Thoracic aorta (tissue), 2 donors: ENCODE results near the gene AKAP8L. TPM values are rescaled to one million over a fixed set of nuclear protein-coding genes. Genes with fewer than 3 reads are reported as not detected.

Source experiments
- ATAC-seq: fragments of 150-250 bp; one replicate; pipeline ENCODE4 v1.8.0; 2017; ENCODE audit warnings: low read depth; ENCODE audit not compliant: insufficient number of reproducible peaks, low FRiP score
- DNase-seq: peaks from one replicate; pipeline ENCODE4 v3.0.0-alpha.2; 2020; ENCODE audit warnings: low spot score
- H3K27ac ChIP-seq, 2 donors: fragments of 200-600 bp; sonication (generic); 1 replicate in 1 of 2; 2 replicates in 1 of 2; pipeline ENCODE4 v1.5.1; 2016; ENCODE audit warnings: mild to moderate bottlenecking in 2 of 2, moderate library complexity in 2 of 2
- H3K27me3 ChIP-seq: fragments of 200-600 bp; sonication (generic); replicated peaks from 2 replicates; pipeline ENCODE4 v1.6.0; 2016; ENCODE audit warnings: mild to moderate bottlenecking; ENCODE audit not compliant: insufficient read depth
- H3K36me3 ChIP-seq: fragments of 200-600 bp; sonication (generic); one replicate; pipeline ENCODE4 v1.5.1; 2016
- H3K4me1 ChIP-seq, 2 donors: fragments of 200-600 bp; sonication (generic); 1 replicate in 1 of 2; 2 replicates in 1 of 2; pipeline versions ENCODE4 v1.5.1 to v1.6.0; 2016; ENCODE audit warnings: low read depth in 2 of 2, mild to moderate bottlenecking in 1 of 2; ENCODE audit not compliant: control insufficient read depth in 1 of 2
- H3K4me3 ChIP-seq: fragments of 200-600 bp; sonication (generic); 2 replicates; pipeline ENCODE4 v1.5.1; 2016; ENCODE audit warnings: mild to moderate bottlenecking
- H3K9me3 ChIP-seq: fragments of 200-600 bp; sonication (generic); 2 replicates; pipeline ENCODE4 v1.5.1; 2016
- CTCF ChIP-seq: fragments of 200-600 bp; sonication (generic); IDR thresholded peaks from one replicate; pipeline ENCODE4 v1.5.1; 2019; ENCODE audit warnings: antibody characterized with exemption
- total RNA-seq, 2 donors: library from RNA; depleted of rRNA; stranded (reverse); fragments of >200 nt; gene quantifications; one replicate each; pipeline versions ENCODE4 v1.1.0 to v1.2.3, GENCODE V29; 2016

AKAP8L gene
- total RNA-seq, 2 donors from 2014 or later, result 163 to 247 TPM

GRCh38 chr19:15422296-15423075 lies 3.7 kb upstream of the AKAP8L start:
- Histone ChIP-seq H3K27me3 (no peaks in the 10 kb centered on the region), H3K36me3 (peaks cover 49% of the 10 kb centered on the region), H3K9me3 (no peaks in the 10 kb centered on the region), H3K4me1 (peaks cover 5 to 26% of the 10 kb centered on the region in 2 donors), H3K4me3 (no peak overlapping the region), H3K27ac (peak overlapping the region; percentile 53 to 62)
- ATAC-seq, result no peak
- DNase-seq, result no peak
- TF ChIP-seq CTCF, result no peak

GRCh38 chr19:15421721-15422260 lies 3.0 kb upstream of the AKAP8L start:
- Histone ChIP-seq H3K36me3 (peaks cover 42% of the 10 kb centered on the region), H3K27me3 (no peaks in the 10 kb centered on the region), H3K27ac (peak overlapping the region; percentile 53 to 62), H3K9me3 (no peaks in the 10 kb centered on the region), H3K4me3 (no peak overlapping the region), H3K4me1 (peaks cover 11 to 33% of the 10 kb centered on the region in 2 donors)
- TF ChIP-seq CTCF, result no peak
- ATAC-seq, result no peak
- DNase-seq, result no peak

- H3K27ac ChIP-seq, result peak overlapping the region; percentile 53 to 62
- no peak for TF ChIP-seq CTCF
- H3K9me3 ChIP-seq, result no peaks in the 10 kb centered on the region
- ATAC-seq (no peak), DNase-seq (no peak)
- no peaks in the 10 kb centered on the region for H3K27me3 ChIP-seq
- H3K36me3 ChIP-seq, result peaks cover 36% of the 10 kb centered on the region
- no peak overlapping the region for H3K4me3 ChIP-seq
- H3K4me1 ChIP-seq, result peaks cover 13 to 38% of the 10 kb centered on the region in 2 donors
These were observed 2.4 kb upstream of the AKAP8L start for GRCh38 chr19:15421136-15421695.

- Histone ChIP-seq H3K36me3 (peaks cover 21% of the 10 kb centered on the region), H3K4me3 (peak overlapping the region; percentile 84), H3K27ac (peak overlapping the region; percentile 35 to 50), H3K27me3 (no peaks in the 10 kb centered on the region), H3K4me1 (peaks cover 14 to 51% of the 10 kb centered on the region in 2 donors), H3K9me3 (no peaks in the 10 kb centered on the region)
- no peak for TF ChIP-seq CTCF
- ATAC-seq (no peak), DNase-seq (no peak)
These were observed 731 bp upstream of the AKAP8L start for GRCh38 chr19:15419413-15420025.

GRCh38 chr19:15418231-15418578 lies 583 bp downstream of the AKAP8L start:
- ATAC-seq (no peak), DNase-seq (no peak)
- Histone ChIP-seq H3K9me3 (no peaks in the 10 kb centered on the region), H3K4me1 (peaks cover 20 to 62% of the 10 kb centered on the region in 2 donors), H3K27ac (peak overlapping the region; percentile 79 to 86), H3K36me3 (peaks cover 9% of the 10 kb centered on the region), H3K4me3 (peak overlapping the region; percentile 84), H3K27me3 (no peaks in the 10 kb centered on the region)
- TF ChIP-seq CTCF, result no peak
